Panc1 (cell line): ENCODE results near the gene RNF186. TPM values are rescaled to one million over a fixed set of nuclear protein-coding genes. Genes with fewer than 3 reads are reported as not detected.

ENCODE experiments used
- ATAC-seq: fragments of 200-7000 bp; cut with Tn5 transposase; 2 replicates; pipeline ENCODE4 v1.9.1; 2020; ENCODE audit warnings: mild to moderate bottlenecking, moderate library complexity
- BruUV-seq: library from RNA; stranded (reverse); fragments of 400-500 nt; replicated peaks from 2 replicates; lab custom pipeline; 2021; lab: Mats Ljungman, UMichigan
- CTCF ChIA-PET: fragments of 300-600 bp; sonication (Branson Sonifier 250); formaldehyde crosslinking; loops from one replicate; lab custom pipeline; 2022; ENCODE audit warnings: antibody characterized with exemption; lab: Charles Lee
- POLR2A ChIA-PET: fragments of 300-600 bp; sonication (Branson Sonifier 250); formaldehyde crosslinking; loops from one replicate; lab custom pipeline; 2022; ENCODE audit warnings: antibody characterized with exemption; lab: Charles Lee
- DNase-seq: peaks from one replicate; pipeline ENCODE4 v3.0.0-alpha.2; 2010; ENCODE audit warnings: low read depth, low spot score
- H3K27ac ChIP-seq: 2 replicates; pipeline ENCODE4 v1.5.1; 2011; ENCODE audit warnings: mild to moderate bottlenecking, low read length, inconsistent platforms
- H3K27me3 ChIP-seq: fragments of 200-500 bp; sonication (Bioruptor generic); 2 replicates; pipeline ENCODE4 v1.6.0; 2014; ENCODE audit warnings: low read length, inconsistent platforms; ENCODE audit not compliant: control insufficient read depth, insufficient read depth
- H3K36me3 ChIP-seq: fragments of 200-500 bp; sonication (Bioruptor generic); 2 replicates; pipeline ENCODE4 v1.5.1; 2014; ENCODE audit warnings: inconsistent platforms, mild to moderate bottlenecking, low read length, moderate library complexity; ENCODE audit not compliant: control insufficient read depth, insufficient read depth
- H3K4me1 ChIP-seq: 2 replicates; pipeline ENCODE4 v1.5.1; 2011; ENCODE audit warnings: inconsistent platforms, mild to moderate bottlenecking, low read length, moderate library complexity; ENCODE audit not compliant: control insufficient read depth, insufficient read depth
- H3K4me3 ChIP-seq, 2 experiments: 2 replicates each; pipeline ENCODE4 v1.5.1; 2011 to 2012; ENCODE audit warnings: low read depth in 2 of 2, low read length in 2 of 2, mild to moderate bottlenecking in 2 of 2, inconsistent platforms in 1 of 2, moderate library complexity in 1 of 2
- H3K9me3 ChIP-seq: fragments of 200-500 bp; sonication (Bioruptor generic); 2 replicates; pipeline ENCODE4 v1.5.1; 2014; ENCODE audit warnings: low read depth, mild to moderate bottlenecking, inconsistent platforms, low read length, moderate library complexity; ENCODE audit not compliant: control insufficient read depth, insufficient read depth
- CTCF ChIP-seq: fragments of 450-650 bp; IDR thresholded peaks from 2 replicates; pipeline ENCODE4 v1.5.1; 2017; ENCODE audit warnings: mild to moderate bottlenecking
- POLR2AphosphoS5 ChIP-seq: IDR thresholded peaks from 2 replicates; pipeline ENCODE4 v1.6.1; 2012; ENCODE audit warnings: mild to moderate bottlenecking, low read depth, low read length, moderate library complexity
- REST ChIP-seq, 2 experiments: IDR thresholded peaks; 2 replicates each; pipeline ENCODE4 v1.6.1; 2011 to 2012; ENCODE audit warnings: low read depth in 2 of 2, control low read depth in 1 of 2, low read length in 1 of 2, mild to moderate bottlenecking in 1 of 2, moderate library complexity in 1 of 2; ENCODE audit not compliant: insufficient read depth in 1 of 2
- SIN3A ChIP-seq: IDR thresholded peaks from 2 replicates; pipeline ENCODE4 v1.6.1; 2012; ENCODE audit warnings: low read depth, mild to moderate bottlenecking, low read length, moderate library complexity, borderline replicate concordance; ENCODE audit not compliant: insufficient read depth
- TCF7L2 ChIP-seq: IDR thresholded peaks from 2 replicates; pipeline ENCODE4 v1.6.1; 2011; ENCODE audit warnings: mild to moderate bottlenecking, low read depth, low read length, inconsistent platforms
- in situ Hi-C: cut with HindIII; loops from 2 replicates; pipeline ENCODE4 v1.10.0; 2016; ENCODE audit warnings: low sequenced_read_pairs, low pct_unique_long_range_greater_than_20kb
- intact Hi-C: fragments of 100-400 bp; cut with micrococcal nuclease; formaldehyde crosslinking; loops from one replicate; pipeline ENCODE4 v1.10.0; 2022; ENCODE audit not compliant: unreplicated experiment
- total RNA-seq: library from RNA; stranded (reverse); gene quantifications from one replicate; pipeline ENCODE4 v1.2.1, GENCODE V29; 2021; ENCODE audit not compliant: unreplicated experiment

The RNF186 gene
- total RNA-seq, 1 experiment from 2014 or later: not detected

GRCh38 chr1:19786988-19787423, 28.1 kb downstream of the RNF186 start:
- POLR2A ChIA-PET: no interaction called here
- Histone ChIP-seq H3K27ac (no peak overlapping the region), H3K36me3 (no peaks in the 10 kb centered on the region), H3K27me3 (no peaks in the 10 kb centered on the region), H3K4me3 (no peak overlapping the region), H3K4me1 (no peaks in the 10 kb centered on the region), H3K9me3 (no peaks in the 10 kb centered on the region)
- intact Hi-C loops (no loop called here), in situ Hi-C loops (no loop called here)
- no peak for ATAC-seq
- BruUV-seq: no TSS peak
- CTCF ChIA-PET: no interaction called here
- DNase-seq: no peak
- TF ChIP-seq TCF7L2 (no peak), SIN3A (no peak), CTCF (no peak), POLR2AphosphoS5 (no peak), REST (IDR thresholded peaks at IDR 0.05; ENCODE audit: insufficient read depth in 1 of 2, low read depth in 2 of 2, low read length in 1 of 2) (no peak)

GRCh38 chr1:19785660-19786059, 29.4 kb downstream of the RNF186 start:
- ATAC-seq: peak; percentile 53; the same call in 1 of the 2 replicates
- in situ Hi-C loops: no loop called here

More at GRCh38 chr1:19785660-19786059, 29.4 kb downstream of the RNF186 start:
- intact Hi-C loops: no loop called here
- no TSS peak for BruUV-seq
- ChIA-PET CTCF (no interaction called here), POLR2A (no interaction called here)
- Histone ChIP-seq H3K27me3 (no peaks in the 10 kb centered on the region), H3K36me3 (no peaks in the 10 kb centered on the region), H3K9me3 (no peaks in the 10 kb centered on the region), H3K27ac (no peak overlapping the region), H3K4me3 (no peak overlapping the region), H3K4me1 (no peaks in the 10 kb centered on the region)
- TF ChIP-seq REST (IDR thresholded peaks at IDR 0.05; ENCODE audit: insufficient read depth in 1 of 2, low read depth in 2 of 2, low read length in 1 of 2): no peak
- TF ChIP-seq CTCF: no peak
- TF ChIP-seq POLR2AphosphoS5: no peak
- no peak for TF ChIP-seq SIN3A
- no peak for TF ChIP-seq TCF7L2
- DNase-seq: no peak
